GM12872 (cell line): ENCODE measurements around the gene CRB1.

Experiments used
- CTCF ChIP-seq: IDR thresholded peaks from 3 replicates; pipeline ENCODE4 v1.5.1; 2011; ENCODE audit warnings: low read depth, mild to moderate bottlenecking, low read length, moderate library complexity; ENCODE audit not compliant: insufficient read depth

The CRB1 gene

GRCh38 chr1:197448121-197448779 is 180.2 kb downstream of the CRB1 start:
- TF ChIP-seq CTCF = no peak

GRCh38 chr1:197451381-197451780 is 183.3 kb downstream of the CRB1 start:
- TF ChIP-seq CTCF = no peak

- no peak for TF ChIP-seq CTCF
Measured at GRCh38 chr1:197453376-197454058, 185.5 kb downstream of the CRB1 start.

GRCh38 chr1:197462539-197462938 is 194.5 kb downstream of the CRB1 start:
- no peak for TF ChIP-seq CTCF

- no peak for TF ChIP-seq CTCF
Measured at GRCh38 chr1:197463142-197463541, 195.1 kb downstream of the CRB1 start.

- no peak for TF ChIP-seq CTCF
Measured at GRCh38 chr1:197464044-197464443, 196.0 kb downstream of the CRB1 start.

GRCh38 chr1:197465528-197466327 is 197.7 kb downstream of the CRB1 start:
- TF ChIP-seq CTCF = no peak
